HG03108 (cell line): ENCODE results near the gene CD46.

Experiments used
- ATAC-seq: cut with Tn5 transposase; IDR thresholded peaks from one replicate; pipeline ENCODE4 v1.9.1; 2021; ENCODE audit warnings: moderate library complexity; ENCODE audit not compliant: unreplicated experiment

Gene CD46

DNA sequence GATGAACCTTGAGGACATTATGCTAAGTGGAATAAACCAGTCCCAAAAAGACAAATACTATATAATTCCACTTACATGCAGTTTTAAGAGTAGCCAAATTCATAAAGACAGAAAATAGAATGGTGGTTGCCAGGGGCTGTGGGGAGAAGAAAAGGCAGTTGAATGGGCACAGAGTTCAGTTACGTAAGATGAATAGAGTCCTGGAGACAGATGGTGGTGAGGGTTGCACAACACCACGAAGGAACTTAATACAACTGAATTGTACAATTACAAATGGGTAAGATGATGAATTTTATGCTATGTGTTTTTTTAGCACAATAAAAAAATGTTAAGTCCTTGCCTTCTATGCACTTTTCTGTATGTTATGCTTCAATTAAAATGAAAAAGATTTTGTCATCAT, 92.5 kb downstream of the CD46 start:
- ATAC-seq, result no peak
